ENCODE results near the gene CCDC184.

- TF ChIP-seq POLR2AphosphoS5 (IDR thresholded peaks at IDR 0.05; ENCODE audit: low read depth, low read length) (no peak), REST (IDR thresholded peaks at IDR 0.05; ENCODE audit: insufficient read depth in 1 of 2, low read depth in 2 of 2, low read length in 1 of 2) (no peak), SIN3A (IDR thresholded peaks at IDR 0.05; ENCODE audit: borderline replicate concordance, insufficient read depth, low read depth, low read length) (no peak), TCF7L2 (IDR thresholded peaks at IDR 0.05; ENCODE audit: low read depth, low read length) (no peak)
- TF ChIP-seq, protein P1, sequence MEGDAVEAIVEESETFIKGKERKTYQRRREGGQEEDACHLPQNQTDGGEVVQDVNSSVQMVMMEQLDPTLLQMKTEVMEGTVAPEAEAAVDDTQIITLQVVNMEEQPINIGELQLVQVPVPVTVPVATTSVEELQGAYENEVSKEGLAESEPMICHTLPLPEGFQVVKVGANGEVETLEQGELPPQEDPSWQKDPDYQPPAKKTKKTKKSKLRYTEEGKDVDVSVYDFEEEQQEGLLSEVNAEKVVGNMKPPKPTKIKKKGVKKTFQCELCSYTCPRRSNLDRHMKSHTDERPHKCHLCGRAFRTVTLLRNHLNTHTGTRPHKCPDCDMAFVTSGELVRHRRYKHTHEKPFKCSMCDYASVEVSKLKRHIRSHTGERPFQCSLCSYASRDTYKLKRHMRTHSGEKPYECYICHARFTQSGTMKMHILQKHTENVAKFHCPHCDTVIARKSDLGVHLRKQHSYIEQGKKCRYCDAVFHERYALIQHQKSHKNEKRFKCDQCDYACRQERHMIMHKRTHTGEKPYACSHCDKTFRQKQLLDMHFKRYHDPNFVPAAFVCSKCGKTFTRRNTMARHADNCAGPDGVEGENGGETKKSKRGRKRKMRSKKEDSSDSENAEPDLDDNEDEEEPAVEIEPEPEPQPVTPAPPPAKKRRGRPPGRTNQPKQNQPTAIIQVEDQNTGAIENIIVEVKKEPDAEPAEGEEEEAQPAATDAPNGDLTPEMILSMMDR (IDR thresholded peaks at IDR 0.05), result no peak
Observed at GRCh38 chr12:48199774-48200221, 16.4 kb downstream of the CCDC184 start.
